T-helper 9 cell (primary cell): ENCODE measurements around the gene ADGRG7.
"Not testable (repeated sequence)": the region's sequence is repeated elsewhere in the genome, so short reads cannot be mapped to it uniquely, and the experiment has no call there.

ENCODE experiments used
- DNase-seq: peaks from one replicate; pipeline ENCODE4 v3.0.0-alpha.2; 2020

ADGRG7 gene

GRCh38 chr3:100647171-100647570, 37.8 kb downstream of the ADGRG7 start:
- DNase-seq = no peak

- DNase-seq = no peak
Observed at GRCh38 chr3:100647657-100648056, 38.3 kb downstream of the ADGRG7 start.

- no peak for DNase-seq
Observed at GRCh38 chr3:100650651-100651619, 41.5 kb downstream of the ADGRG7 start.

GRCh38 chr3:100653604-100654294, 44.3 kb downstream of the ADGRG7 start:
- no peak for DNase-seq

DNA sequence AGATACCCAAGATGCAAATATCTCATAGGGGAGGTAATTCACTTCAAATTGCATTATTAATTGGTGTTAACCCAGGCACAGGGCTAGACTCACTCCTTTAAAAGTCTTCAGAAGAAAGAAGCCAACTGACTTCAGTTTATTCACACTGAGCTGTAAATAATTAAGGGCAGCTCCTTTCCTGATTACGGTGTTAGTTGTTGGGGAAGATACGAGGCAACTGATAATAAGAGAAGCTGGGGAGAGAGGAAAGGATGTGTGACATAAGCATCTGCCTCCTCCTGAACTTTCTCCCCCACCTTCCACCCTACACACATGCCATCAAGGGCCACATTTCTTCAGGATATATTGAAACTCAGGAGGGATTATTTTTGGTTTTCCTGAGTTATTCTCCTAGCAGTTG, 47.5 kb downstream of the ADGRG7 start:
- DNase-seq = no peak

GRCh38 chr3:100661294-100661693, 51.9 kb downstream of the ADGRG7 start:
- not testable (repeated sequence) for DNase-seq

DNA sequence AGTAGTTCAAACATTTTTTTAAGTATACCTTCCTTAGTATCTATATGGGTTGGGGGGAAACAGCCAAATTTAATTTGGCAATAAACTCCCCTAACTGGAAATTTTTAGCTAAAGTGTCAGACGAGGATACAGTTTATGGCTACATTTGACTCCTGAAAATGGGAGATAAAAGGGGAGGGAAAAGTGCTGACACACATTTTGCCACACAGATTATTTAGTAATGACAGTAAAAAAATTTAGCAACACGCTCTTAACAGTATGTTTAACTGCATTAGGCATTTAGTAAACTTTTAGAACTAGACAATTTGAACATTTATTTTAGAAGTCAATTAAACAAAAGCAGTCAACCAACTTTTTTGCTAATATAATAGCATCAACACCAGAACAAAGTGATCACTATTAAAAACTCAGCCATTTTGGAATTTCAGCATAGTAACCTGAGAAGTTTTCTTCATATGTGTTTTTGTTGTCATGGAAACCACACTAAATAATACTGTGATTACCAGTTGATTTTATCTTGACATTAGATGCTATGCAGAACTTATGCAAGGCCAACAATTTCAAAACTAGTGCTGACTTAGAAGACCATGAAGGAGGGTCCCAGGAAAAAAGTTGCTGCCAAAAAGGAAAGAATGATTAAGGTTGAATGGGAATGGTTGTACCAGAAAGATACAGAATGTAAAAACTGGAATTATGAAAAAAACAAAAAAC, 52.9 kb downstream of the ADGRG7 start:
- no peak for DNase-seq

- DNase-seq = no peak
Observed at GRCh38 chr3:100665230-100665629, 55.8 kb downstream of the ADGRG7 start.

- DNase-seq = not testable (repeated sequence)
Observed at GRCh38 chr3:100666699-100667098, 57.3 kb downstream of the ADGRG7 start.

DNA sequence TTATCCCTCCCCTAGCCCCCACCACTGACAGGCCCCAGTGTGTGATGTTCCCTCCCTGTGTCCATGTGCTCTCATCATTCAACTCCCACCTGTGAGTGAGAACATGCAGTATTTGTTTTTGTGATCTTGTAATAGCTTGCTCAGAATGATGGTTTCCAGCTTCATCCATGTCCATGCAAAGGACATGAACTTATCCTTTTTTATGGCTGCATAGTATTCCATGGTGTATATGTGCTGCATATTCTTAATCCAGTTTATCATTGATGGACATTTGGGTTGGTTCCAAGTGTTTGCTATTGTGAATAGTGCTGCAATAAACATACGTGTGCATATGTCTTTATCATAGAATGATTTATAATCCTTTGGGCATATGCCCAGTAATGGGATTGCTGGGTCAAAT, 57.9 kb downstream of the ADGRG7 start:
- not testable (repeated sequence) for DNase-seq

DNA sequence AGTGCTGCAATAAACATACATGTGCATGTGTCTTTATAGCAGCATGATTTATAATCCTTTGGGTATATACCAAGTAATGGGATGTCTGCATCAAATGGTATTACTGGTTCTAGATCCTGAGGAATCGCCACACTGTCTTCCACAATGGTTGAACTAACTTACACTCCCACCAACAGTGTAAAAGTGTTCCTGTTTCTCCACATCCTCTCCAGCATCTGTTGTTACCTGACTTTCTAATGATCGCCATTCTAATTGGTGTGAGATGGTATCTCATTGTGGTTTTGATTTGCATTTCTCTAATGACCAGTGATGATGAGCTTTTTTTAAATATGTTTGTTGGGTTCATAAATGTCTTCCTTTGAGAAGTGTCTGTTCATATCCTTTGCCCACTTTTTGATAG, 61.6 kb downstream of the ADGRG7 start:
- not testable (repeated sequence) for DNase-seq

- DNase-seq = no peak
Observed at GRCh38 chr3:100681496-100681895, 72.1 kb downstream of the ADGRG7 start.

DNA sequence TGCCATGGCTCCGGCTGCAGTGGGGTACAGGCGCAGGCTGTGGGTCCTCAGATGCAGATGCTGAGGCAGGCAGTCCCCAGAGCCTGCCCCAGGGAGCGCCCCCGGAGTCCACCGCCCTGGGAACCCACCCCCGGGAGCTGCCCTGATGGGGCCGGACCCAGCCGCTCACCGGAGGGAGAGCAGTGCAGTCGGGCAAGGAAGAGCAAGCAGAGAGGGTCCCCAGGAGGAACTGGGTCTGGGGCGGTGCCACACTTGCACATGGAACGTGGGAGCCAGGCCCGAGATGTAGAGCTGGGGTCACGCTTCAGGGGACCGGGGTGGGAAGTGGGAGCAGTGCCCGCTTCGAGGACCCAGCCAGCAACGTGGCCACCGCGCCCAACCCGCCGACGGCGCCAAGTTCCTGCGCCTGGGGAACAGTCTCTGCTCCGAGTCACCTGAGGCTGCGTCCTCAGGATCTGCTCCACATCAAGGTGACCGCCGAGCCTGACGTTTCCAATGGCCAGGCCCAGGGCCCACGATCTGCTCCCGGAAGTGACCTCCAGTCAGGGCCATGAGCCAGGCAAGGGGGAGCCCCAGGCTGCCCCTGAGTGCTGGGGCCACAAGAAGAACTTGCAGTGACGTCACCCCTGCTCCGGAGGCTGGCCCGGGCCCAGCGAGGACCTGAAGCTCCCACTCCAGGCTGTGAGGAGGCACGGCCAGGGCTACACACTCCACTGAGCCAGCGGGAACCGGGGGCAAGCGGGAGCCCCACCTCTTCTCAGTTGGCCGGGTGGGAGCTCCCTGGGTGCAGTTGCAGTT, 72.9 kb downstream of the ADGRG7 start:
- no peak for DNase-seq

DNA sequence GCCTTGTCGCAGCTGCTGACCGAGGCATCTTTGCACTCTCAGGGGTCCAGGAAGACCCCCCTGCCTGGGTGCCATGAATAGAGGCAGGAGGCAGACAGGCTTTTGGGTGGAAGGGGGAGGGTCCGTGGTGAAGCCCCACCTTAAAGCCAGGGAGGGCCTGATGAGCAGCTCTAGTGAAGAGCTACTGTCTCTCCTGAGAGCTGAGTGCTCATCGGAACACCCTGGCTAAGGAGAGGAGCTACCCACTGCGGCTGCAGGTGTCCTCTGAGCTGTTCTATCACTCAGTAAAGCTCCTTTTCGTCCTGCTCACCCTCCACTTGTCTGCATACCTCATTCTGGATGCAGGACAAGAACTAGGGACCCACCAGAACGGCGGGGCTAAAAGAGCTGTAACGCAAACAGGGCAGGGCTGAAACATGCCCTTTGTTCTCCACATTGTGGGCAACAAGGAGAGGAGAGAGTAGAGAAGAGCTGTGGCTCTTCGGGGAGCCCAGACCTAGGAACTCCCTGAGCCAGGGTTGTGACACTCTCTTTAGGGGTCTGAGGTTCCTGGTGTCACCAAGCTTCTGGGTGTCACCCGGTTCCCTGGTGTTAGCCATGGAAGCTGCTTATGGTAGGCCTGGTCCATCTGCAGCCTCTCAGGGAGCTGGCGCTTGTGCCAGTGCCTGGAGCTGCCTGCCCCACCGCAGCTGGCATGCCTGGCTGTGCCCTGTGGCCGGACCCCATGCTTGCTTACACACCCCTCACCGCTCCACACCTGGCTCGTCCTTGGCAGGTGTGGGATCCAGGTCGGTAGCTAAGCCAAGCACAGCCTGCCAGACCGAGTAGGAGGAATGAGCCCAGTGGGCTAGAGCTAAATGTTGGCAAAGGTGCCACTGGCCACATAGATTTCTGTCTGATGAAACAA, 73.7 kb downstream of the ADGRG7 start:
- no peak for DNase-seq

- no peak for DNase-seq
Observed at GRCh38 chr3:100693225-100693624, 83.8 kb downstream of the ADGRG7 start.

GRCh38 chr3:100695696-100696095, 86.3 kb downstream of the ADGRG7 start:
- no peak for DNase-seq

GRCh38 chr3:100696161-100696560, 86.8 kb downstream of the ADGRG7 start:
- no peak for DNase-seq

GRCh38 chr3:100697172-100697571, 87.8 kb downstream of the ADGRG7 start:
- DNase-seq = no peak

DNA sequence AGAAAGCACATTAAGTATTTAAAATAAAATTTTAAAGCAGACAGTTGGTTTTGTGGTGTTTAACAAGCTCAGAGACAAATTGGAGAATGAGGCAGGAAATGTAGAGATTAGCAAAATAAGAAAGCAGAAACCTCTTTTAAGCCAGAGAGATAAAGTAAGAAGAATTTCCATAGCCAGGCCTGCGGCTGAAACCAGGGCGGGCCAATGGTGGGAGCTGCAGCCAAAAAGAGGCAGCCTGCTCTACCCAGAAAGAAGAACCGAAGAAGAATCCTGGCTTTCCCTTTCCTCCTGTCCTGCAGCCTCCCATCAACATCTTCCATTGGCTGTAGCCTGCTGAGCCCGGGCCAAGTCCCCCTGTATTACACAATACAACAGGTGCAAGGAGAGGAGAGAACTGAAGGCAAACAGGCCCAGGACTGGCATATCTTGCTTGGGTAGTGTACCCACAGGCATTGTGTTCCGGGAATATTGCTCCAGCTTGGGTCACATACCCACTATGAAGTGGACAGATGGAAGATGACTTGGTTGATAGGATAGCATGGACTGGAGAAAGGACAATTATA, 88.4 kb downstream of the ADGRG7 start:
- no peak for DNase-seq

GRCh38 chr3:100698736-100699135, 89.3 kb downstream of the ADGRG7 start:
- DNase-seq = no peak

GRCh38 chr3:100700708-100701107, 91.3 kb downstream of the ADGRG7 start:
- no peak for DNase-seq
